ENCODE results near the gene PPP1R8.

The PPP1R8 gene

GRCh38 chr1:27806758-27807157 is 23.8 kb upstream of the PPP1R8 start:
- TF ChIP-seq EGR1 (IDR thresholded peaks at IDR 0.05) (no peak), CEBPB (IDR thresholded peaks at IDR 0.05) (no peak), NFIC (IDR thresholded peaks at IDR 0.05) (no peak), TEAD4 (IDR thresholded peaks at IDR 0.05) (no peak), TCF12 (IDR thresholded peaks at IDR 0.05; ENCODE audit: low read depth) (no peak), CREB1 (IDR thresholded peaks at IDR 0.05; ENCODE audit: low read depth) (no peak), FOXM1 (IDR thresholded peaks at IDR 0.05; ENCODE audit: borderline replicate concordance, low read depth) (no peak), RAD21 (IDR thresholded peaks at IDR 0.05; ENCODE audit: low read depth) (no peak), MAX (IDR thresholded peaks at IDR 0.05) (no peak), YY1 (IDR thresholded peaks at IDR 0.05; ENCODE audit: low read depth) (no peak), ZBTB7A (IDR thresholded peaks at IDR 0.05; ENCODE audit: low read depth) (no peak), EP300 (IDR thresholded peaks at IDR 0.05; ENCODE audit: borderline replicate concordance) (no peak), USF1 (IDR thresholded peaks at IDR 0.05) (no peak), TAF1 (IDR thresholded peaks at IDR 0.05; ENCODE audit: low read depth) (no peak)
- TF ChIP-seq, protein P1, sequence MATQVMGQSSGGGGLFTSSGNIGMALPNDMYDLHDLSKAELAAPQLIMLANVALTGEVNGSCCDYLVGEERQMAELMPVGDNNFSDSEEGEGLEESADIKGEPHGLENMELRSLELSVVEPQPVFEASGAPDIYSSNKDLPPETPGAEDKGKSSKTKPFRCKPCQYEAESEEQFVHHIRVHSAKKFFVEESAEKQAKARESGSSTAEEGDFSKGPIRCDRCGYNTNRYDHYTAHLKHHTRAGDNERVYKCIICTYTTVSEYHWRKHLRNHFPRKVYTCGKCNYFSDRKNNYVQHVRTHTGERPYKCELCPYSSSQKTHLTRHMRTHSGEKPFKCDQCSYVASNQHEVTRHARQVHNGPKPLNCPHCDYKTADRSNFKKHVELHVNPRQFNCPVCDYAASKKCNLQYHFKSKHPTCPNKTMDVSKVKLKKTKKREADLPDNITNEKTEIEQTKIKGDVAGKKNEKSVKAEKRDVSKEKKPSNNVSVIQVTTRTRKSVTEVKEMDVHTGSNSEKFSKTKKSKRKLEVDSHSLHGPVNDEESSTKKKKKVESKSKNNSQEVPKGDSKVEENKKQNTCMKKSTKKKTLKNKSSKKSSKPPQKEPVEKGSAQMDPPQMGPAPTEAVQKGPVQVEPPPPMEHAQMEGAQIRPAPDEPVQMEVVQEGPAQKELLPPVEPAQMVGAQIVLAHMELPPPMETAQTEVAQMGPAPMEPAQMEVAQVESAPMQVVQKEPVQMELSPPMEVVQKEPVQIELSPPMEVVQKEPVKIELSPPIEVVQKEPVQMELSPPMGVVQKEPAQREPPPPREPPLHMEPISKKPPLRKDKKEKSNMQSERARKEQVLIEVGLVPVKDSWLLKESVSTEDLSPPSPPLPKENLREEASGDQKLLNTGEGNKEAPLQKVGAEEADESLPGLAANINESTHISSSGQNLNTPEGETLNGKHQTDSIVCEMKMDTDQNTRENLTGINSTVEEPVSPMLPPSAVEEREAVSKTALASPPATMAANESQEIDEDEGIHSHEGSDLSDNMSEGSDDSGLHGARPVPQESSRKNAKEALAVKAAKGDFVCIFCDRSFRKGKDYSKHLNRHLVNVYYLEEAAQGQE (IDR thresholded peaks at IDR 0.05; ENCODE audit: low read depth) = no peak

DNA sequence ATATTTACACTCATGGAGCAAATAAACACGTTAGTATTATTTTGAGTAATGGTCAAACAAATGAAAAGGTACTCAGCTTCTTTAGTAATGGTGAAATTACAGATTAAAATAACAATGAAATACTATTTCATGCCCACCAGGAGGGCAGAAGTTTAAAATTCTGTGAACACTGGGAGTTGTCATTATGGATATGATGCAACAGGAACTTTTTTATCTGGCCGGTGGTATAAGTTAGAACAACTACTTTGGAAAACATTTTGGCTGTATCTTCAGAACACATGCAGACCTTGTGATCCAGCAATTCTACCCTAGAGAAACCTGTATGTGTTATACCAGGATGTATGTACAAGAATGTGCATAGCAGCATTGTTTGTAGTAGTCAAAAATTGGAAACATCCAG is 23.2 kb upstream of the PPP1R8 start:
- TF ChIP-seq CREB1 (IDR thresholded peaks at IDR 0.05; ENCODE audit: low read depth) (no peak), TAF1 (IDR thresholded peaks at IDR 0.05; ENCODE audit: low read depth) (no peak), RAD21 (IDR thresholded peaks at IDR 0.05; ENCODE audit: low read depth) (no peak), ZBTB7A (IDR thresholded peaks at IDR 0.05; ENCODE audit: low read depth) (no peak), USF1 (IDR thresholded peaks at IDR 0.05) (no peak), FOXM1 (IDR thresholded peaks at IDR 0.05; ENCODE audit: borderline replicate concordance, low read depth) (no peak), MAX (IDR thresholded peaks at IDR 0.05) (no peak), EGR1 (IDR thresholded peaks at IDR 0.05) (no peak), CEBPB (IDR thresholded peaks at IDR 0.05) (no peak), TCF12 (IDR thresholded peaks at IDR 0.05; ENCODE audit: low read depth) (no peak), EP300 (IDR thresholded peaks at IDR 0.05; ENCODE audit: borderline replicate concordance) (no peak), TEAD4 (IDR thresholded peaks at IDR 0.05) (no peak)
- TF ChIP-seq, protein P1 (IDR thresholded peaks at IDR 0.05; ENCODE audit: low read depth) = no peak

- TF ChIP-seq CREB1 (IDR thresholded peaks at IDR 0.05; ENCODE audit: low read depth) (no peak), EGR1 (IDR thresholded peaks at IDR 0.05) (no peak), TEAD4 (IDR thresholded peaks at IDR 0.05) (no peak), USF1 (IDR thresholded peaks at IDR 0.05) (no peak), CEBPB (IDR thresholded peaks at IDR 0.05) (no peak), YY1 (IDR thresholded peaks at IDR 0.05; ENCODE audit: low read depth) (no peak), EP300 (IDR thresholded peaks at IDR 0.05; ENCODE audit: borderline replicate concordance) (no peak), FOXM1 (IDR thresholded peaks at IDR 0.05; ENCODE audit: borderline replicate concordance, low read depth) (no peak), ZBTB7A (IDR thresholded peaks at IDR 0.05; ENCODE audit: low read depth) (no peak), TCF12 (IDR thresholded peaks at IDR 0.05; ENCODE audit: low read depth) (no peak), RAD21 (IDR thresholded peaks at IDR 0.05; ENCODE audit: low read depth) (no peak), NFIC (IDR thresholded peaks at IDR 0.05) (no peak)
- TF ChIP-seq, protein P1 (IDR thresholded peaks at IDR 0.05; ENCODE audit: low read depth) = no peak
Observed at GRCh38 chr1:27809883-27810282, 20.7 kb upstream of the PPP1R8 start.

Measured in Ishikawa (cell line).